Testis (tissue), 5 donors: ENCODE data around the gene TWF2. TPM values are rescaled to one million over a fixed set of nuclear protein-coding genes. Genes with fewer than 3 reads are reported as not detected.
"Not testable (repeated sequence)": the region's sequence is repeated elsewhere in the genome, so short reads cannot be mapped to it uniquely, and the experiment has no call there.

Source experiments
- DNase-seq: peaks from one replicate; pipeline ENCODE4 v3.0.0-alpha.2; 2019
- H3K27ac ChIP-seq, 2 donors: fragments of 200-600 bp; sonication (generic); one replicate each; pipeline ENCODE4 v1.5.1; 2019
- H3K27me3 ChIP-seq: fragments of 200-600 bp; sonication (generic); one replicate; pipeline ENCODE4 v1.5.1; 2019
- H3K36me3 ChIP-seq: fragments of 200-600 bp; sonication (generic); one replicate; pipeline ENCODE4 v1.5.1; 2017; ENCODE audit warnings: low read depth; ENCODE audit errors: missing control alignments
- H3K4me1 ChIP-seq: fragments of 200-600 bp; sonication (generic); one replicate; pipeline ENCODE4 v1.5.1; 2019
- H3K4me3 ChIP-seq, 2 donors: fragments of 200-600 bp; sonication (generic); one replicate each; pipeline ENCODE4 v1.5.1; 2017 to 2019
- H3K9me3 ChIP-seq: fragments of 200-600 bp; sonication (generic); one replicate; pipeline ENCODE4 v1.5.1; 2017
- CTCF ChIP-seq, 3 experiments: fragments of 450-650 bp in 2 of 3; fragments of 200-600 bp in 1 of 3; sonication (generic) in 1 of 3; IDR thresholded peaks; one replicate each; pipeline ENCODE4 v1.5.1; 2016 to 2019; ENCODE audit warnings: antibody characterized with exemption in 3 of 3, mild to moderate bottlenecking in 2 of 3, moderate library complexity in 1 of 3
- POLR2A ChIP-seq: fragments of 450-650 bp; IDR thresholded peaks from one replicate; pipeline ENCODE4 v1.6.1; 2017; ENCODE audit warnings: antibody characterized with exemption, mild to moderate bottlenecking, moderate library complexity
- WGBS, 2 donors: methylation state at CpG; one replicate each; pipeline ENCODE4 v1.1.5; 2018; 5-methylcytosine and 5-hydroxymethylcytosine counted together
- intact Hi-C: fragments of 100-400 bp; cut with DNase I; formaldehyde crosslinking; loops from one replicate; pipeline ENCODE4 v1.15.1; 2023; ENCODE audit warnings: low total_unique reads
- long read RNA-seq, 2 donors: transcript quantifications; one replicate each; lab custom pipeline, GENCODE V29; 2026
- polyA plus RNA-seq: library from polyadenylated mRNA; stranded (reverse); fragments of 350-450 nt; fragmentation: Illumina TruSeq; extraction: RNeasy Lipid Tissue Mini Kit (QIAGEN cat#74804); gene quantifications from one replicate; pipeline ENCODE4 v1.2.3, GENCODE V29; 2014; ENCODE audit warnings: low read depth, low replicate concordance; ENCODE audit not compliant: insufficient read depth
- total RNA-seq, 2 donors: library from RNA; depleted of rRNA; stranded (reverse); fragments of >200 nt; gene quantifications; one replicate each; pipeline ENCODE4 v1.2.3, GENCODE V29; 2016

TWF2 gene
- 10 to 100 TPM; 36.5 to 58.1 TPM for total RNA-seq
- polyA plus RNA-seq: 30.0 TPM
- long read RNA-seq, donor 1, transcript TWF2-201 (9 exons, 1,718 nt): major isoform, 24 of 24 reads
- long read RNA-seq, donor 1, partial matches to known transcripts: 0 of 24 reads
- long read RNA-seq, donor 1, other reads (novel, unspliced or antisense): 0 of 24 reads
- long read RNA-seq, donor 2, transcript TWF2-201 (9 exons, 1,718 nt): major isoform, 27 of 36 reads
- long read RNA-seq, donor 2, partial matches to known transcripts: 9 of 36 reads
- long read RNA-seq, donor 2, other reads (novel, unspliced or antisense): 0 of 36 reads

DNA sequence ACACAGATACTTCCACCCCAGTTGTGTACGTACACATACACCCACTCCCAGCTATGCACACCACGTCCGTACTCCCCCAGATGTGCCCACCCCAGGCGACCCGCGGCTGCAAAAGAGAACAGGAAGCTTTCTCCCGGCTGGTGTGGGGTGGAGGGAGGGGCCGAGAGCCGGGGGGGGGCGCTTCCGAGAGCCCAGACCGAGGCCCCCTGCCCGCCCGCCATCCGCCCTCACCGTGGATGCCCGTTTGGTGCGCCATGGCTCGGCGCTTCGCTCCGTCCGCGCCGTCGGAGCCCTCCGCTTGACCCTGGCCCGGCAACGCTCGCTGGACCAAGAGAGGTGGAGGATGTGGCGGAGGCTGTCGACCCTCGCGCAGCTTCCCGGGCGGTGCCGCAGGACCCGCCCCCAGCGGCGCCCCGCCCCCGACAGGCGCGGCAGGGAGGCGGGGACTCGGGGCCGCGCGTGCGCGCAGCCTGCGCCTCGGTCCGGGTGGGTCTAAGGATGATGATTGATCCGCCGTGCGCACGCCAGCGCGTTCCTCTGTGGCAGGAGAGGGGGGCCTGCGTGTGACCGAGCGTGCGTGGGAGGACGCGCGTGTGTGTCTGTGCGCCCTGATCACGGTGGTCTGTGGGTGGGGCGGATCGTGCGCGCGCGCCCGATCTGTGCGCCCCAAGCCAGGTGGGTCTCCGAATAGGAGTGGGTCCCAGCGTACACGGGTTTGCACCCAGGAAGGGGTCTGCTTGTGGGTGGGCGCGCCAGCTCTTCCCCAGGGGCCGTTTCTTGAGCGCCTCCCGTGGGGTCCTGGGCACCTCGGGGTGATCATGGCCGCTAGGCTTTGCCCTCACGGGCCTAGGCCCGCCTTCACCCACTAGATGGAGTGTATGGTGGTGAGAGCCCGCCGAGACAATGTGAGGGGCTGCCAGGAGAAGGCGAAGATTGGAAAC is at the start of gene TWF2:
TWF2 (minus strand) TSS at position 398 of the 941 bp plus-strand sequence; CDS start at position 256, 142 bp downstream.
- Histone ChIP-seq H3K36me3 (no peaks in the 10 kb centered on the region), H3K9me3 (no peaks in the 10 kb centered on the region), H3K4me1 (peaks cover 38% of the 10 kb centered on the region), H3K4me3 (peak within 1 kb of the TSS; percentile 87 to 94), H3K27me3 (no peaks in the 10 kb centered on the region), H3K27ac (peak within 1 kb of the TSS; percentile 93 to 96)
- intact Hi-C loops: loop anchor here (5.0 kb wide), 1 partner anchor 48 kb away; the partner anchor contains the start of gene GLYCTK
- TF ChIP-seq POLR2A (no peak), CTCF (IDR thresholded peaks at IDR 0.05) (peak; percentile 16 to 50 (median 36))
- peak; percentile 85 for DNase-seq
- 0 to 1% methylated on average over 32 to 82 of the region's 92 CpGs for WGBS, 2 donors

DNA sequence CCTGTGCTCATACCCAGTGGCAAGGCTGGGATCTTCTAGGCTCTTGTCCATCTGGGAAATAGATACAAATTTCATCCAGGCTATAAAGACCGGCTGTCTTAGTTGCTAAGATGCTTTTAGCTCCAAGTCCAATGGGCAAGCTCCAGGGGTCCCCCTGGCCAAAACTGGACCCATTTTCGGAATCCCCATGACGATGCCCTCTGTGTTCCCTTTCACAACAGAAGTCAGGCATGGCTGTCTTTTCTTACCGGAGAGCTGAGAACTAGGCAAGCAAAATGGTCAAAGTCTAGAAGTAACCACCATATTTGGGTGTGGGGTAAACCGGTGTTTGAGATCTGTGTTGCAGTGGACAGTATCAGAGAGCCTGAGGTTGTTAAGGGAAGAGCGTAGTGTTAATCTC is 49.7 kb upstream of the TWF2 start:
- no peaks in the 10 kb centered on the region for H3K36me3 ChIP-seq
- intact Hi-C loops: loop anchor here (5.0 kb wide), 1 partner anchor 51 kb away; the partner anchor contains the start of gene TWF2
- H3K27ac ChIP-seq: peak overlapping the region in 1 of 2 donors; percentile 99
- TF ChIP-seq POLR2A: no peak
- no peak for TF ChIP-seq CTCF (IDR thresholded peaks at IDR 0.05)
- peak overlapping the region in 1 of 2 donors; percentile 75 for H3K4me3 ChIP-seq
- H3K27me3 ChIP-seq: no peaks in the 10 kb centered on the region
- H3K4me1 ChIP-seq: peaks cover 22% of the 10 kb centered on the region
- WGBS, 2 donors: 60 to 63% methylated on average over 6 of the region's 6 CpGs
- DNase-seq: no peak
- no peaks in the 10 kb centered on the region for H3K9me3 ChIP-seq

DNA sequence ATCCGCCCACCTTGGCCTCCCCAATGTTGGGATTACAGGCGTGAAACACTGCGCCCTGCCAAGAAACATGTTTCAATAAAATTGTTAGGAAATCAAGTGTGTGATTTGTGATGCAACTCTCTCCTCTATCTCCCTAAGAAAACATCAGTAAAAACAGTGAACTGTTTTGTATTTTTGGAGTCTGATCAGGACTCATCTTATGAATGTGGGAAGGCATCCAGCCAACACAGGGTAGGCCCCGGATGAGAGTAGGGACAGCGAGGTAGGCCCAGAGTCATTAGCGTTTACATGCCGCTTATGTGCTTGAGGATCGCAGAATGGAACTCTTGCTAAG is 47.8 kb upstream of the TWF2 start:
- intact Hi-C loops: loop anchor here (5.0 kb wide), 1 partner anchor 49 kb away; the partner anchor contains the start of gene TWF2
- Histone ChIP-seq H3K4me1 (peaks cover 36% of the 10 kb centered on the region), H3K27ac (peak overlapping the region; percentile 99), H3K36me3 (no peaks in the 10 kb centered on the region), H3K4me3 (peak overlapping the region in 1 of 2 donors; percentile 81), H3K27me3 (no peaks in the 10 kb centered on the region), H3K9me3 (no peaks in the 10 kb centered on the region)
- DNase-seq: no peak
- no peak for TF ChIP-seq CTCF (IDR thresholded peaks at IDR 0.05)
- TF ChIP-seq POLR2A: no peak
- whole genome bisulfite sequencing, 2 donors: 43 to 55% methylated on average over 8 of the region's 8 CpGs

DNA sequence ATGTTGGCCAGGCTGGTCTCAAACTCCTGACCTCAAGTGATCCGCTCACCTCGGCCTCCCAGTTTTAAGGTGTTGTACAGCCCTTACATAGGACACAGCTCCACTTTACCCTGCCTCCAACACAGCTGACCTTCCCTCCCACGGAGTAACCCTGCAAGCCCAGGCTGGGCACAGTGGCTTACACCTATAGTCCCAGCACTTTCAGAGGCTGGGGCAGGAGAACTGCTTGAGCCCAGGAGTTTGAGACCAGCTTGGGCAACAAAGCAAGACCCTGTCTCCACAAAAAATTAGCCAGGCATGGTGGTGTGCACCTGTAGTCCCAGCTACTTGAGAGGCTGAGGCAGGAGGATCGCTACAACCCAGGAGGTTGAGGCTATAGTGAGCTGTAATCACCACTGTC is 45.1 kb upstream of the TWF2 start:
- H3K36me3 ChIP-seq, H3K27me3 ChIP-seq, intact Hi-C loops, DNase-seq, H3K9me3 ChIP-seq, H3K4me3 ChIP-seq: not testable (repeated sequence)
- Histone ChIP-seq H3K27ac (peak overlapping the region; percentile 64 to 68), H3K4me1 (peaks cover 41% of the 10 kb centered on the region)
- 50 to 61% methylated on average over 4 of the region's 4 CpGs for WGBS, 2 donors

DNA sequence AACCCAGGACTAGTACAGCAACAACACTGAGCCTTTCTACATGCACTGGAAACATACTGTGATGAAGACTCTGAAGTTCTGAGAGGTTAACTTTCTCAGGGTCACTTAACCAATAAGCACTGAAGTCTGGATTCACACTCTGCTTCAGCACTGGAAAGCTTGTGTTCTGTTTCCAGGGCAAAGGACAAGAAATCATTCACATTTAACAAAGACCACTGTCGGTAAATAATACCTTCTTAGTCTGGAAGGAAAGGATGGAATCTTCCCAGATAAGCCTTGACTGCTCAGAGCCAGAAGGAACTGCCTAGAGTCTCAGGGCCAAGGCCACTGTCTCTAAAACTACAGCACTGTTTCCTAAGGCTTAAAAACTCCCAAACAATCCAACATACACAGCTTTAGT is 44.3 kb upstream of the TWF2 start:
- 28 to 36% methylated on average over 1 of the region's 1 CpG for WGBS, 2 donors
- DNase-seq: peak; percentile 55
- TF ChIP-seq CTCF (IDR thresholded peaks at IDR 0.05): no peak
- no peak for TF ChIP-seq POLR2A
- Histone ChIP-seq H3K36me3 (no peaks in the 10 kb centered on the region), H3K4me1 (peaks cover 34% of the 10 kb centered on the region), H3K4me3 (no peak overlapping the region), H3K27ac (peak overlapping the region; percentile 64 to 68), H3K27me3 (no peaks in the 10 kb centered on the region), H3K9me3 (no peaks in the 10 kb centered on the region)
- intact Hi-C loops: no loop called here
